ENCODE measurements around the gene NSG2.

NSG2 gene

GRCh38 chr5:174149989-174150388, 104.5 kb downstream of the NSG2 start:
- DNase-seq (ENCODE audit: low read depth), result no peak

DNA sequence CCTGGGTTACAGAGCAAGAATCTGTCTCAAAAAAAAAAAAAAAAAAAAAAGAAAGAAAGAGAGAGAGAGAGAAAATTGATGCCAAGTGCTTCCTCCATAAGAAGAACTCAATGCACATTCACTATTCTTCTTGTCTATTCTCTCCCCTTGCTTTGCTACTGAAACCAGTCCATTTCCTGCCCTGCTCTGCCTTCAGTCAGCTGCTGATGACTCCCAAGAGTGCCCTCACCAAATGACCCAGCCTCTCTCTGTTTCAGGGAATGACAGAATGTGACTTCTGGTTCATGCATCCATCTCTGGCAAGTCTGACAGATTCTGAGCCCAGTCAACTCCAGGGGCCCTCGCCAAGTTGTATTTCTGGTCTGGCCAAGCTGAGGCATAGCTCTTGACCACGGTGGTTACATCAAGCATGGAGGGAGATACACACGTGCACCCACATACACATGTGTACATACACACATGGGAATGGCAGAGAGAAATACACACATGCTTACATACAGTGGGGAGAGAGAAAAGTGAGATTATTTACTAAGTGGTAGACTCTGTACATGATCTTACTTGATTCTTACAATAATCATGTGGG, 106.2 kb downstream of the NSG2 start:
- no peak for DNase-seq (ENCODE audit: low read depth)

- no peak for DNase-seq (ENCODE audit: low read depth)
These were observed 109.1 kb downstream of the NSG2 start for GRCh38 chr5:174154559-174154958.

DNA sequence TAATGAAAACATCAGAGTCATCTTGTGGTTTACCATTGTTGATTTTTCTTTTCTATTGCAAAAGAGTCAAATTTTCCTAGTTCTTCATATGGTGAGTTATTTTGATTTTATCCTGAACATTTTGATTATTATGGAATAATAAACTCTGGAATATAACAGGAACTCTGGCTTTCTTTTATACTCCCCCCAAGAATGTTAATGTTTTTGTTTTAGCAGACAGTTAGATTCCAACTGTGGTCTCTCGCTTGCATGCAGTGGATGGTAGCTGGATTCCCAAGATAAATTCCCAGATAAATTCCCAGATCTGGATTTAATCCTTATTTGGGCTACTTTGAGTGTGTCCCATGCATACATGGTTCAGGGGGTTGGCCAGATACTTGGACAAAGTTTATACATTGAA, 109.8 kb downstream of the NSG2 start:
- no peak for DNase-seq (ENCODE audit: low read depth)

- DNase-seq (ENCODE audit: low read depth), result no peak
These were observed 110.2 kb downstream of the NSG2 start for GRCh38 chr5:174155706-174156105.

DNA sequence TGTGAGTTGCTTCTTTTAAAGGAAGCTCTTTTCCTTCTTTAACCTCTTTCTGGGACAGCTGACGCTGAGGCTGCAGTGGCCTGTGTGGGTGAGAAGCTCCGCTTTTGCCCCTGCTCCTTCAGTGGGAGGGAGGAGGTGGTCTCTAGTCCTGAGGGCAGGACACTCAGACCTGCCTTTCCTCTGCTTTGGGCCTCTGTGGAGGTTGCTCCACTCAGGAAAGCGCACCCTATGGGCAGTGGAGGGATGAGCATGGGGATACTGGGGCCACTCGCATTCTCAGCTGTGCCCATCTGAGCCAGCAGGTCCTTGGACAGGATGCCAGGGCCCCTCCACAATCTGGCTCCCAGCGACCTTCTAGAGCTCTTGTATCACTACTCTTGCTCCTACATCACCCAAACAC, 111.5 kb downstream of the NSG2 start:
- DNase-seq (ENCODE audit: low read depth), result no peak

Data from activated T-cell treated with anti-CD3 and anti-CD28 coated beads for 24 hours (primary cell).